Neural crest cell (in vitro differentiated cells): ENCODE results near the gene HCRTR2. TPM values are rescaled to one million over a fixed set of nuclear protein-coding genes. Genes with fewer than 3 reads are reported as not detected.
"Not testable (repeated sequence)": the region's sequence is repeated elsewhere in the genome, so short reads cannot be mapped to it uniquely, and the experiment has no call there.

Experiments used
- DNase-seq: peaks from one replicate; pipeline ENCODE4 v3.0.0; 2021; ENCODE audit warnings: low read depth, mixed read lengths, low spot score
- H3K27ac Mint-ChIP-seq: one replicate; pipeline ENCODE4 v1.8.0; 2021; ENCODE audit warnings: mild to moderate bottlenecking, mixed read lengths; ENCODE audit not compliant: unreplicated experiment
- H3K27me3 Mint-ChIP-seq: 2 replicates; pipeline ENCODE4 v1.8.0; 2021; ENCODE audit warnings: low read depth, mild to moderate bottlenecking, mixed read lengths
- H3K36me3 Mint-ChIP-seq: 2 replicates; pipeline ENCODE4 v1.8.0; 2021; ENCODE audit warnings: low read depth, mild to moderate bottlenecking, mixed read lengths
- H3K4me1 Mint-ChIP-seq: 2 replicates; pipeline ENCODE4 v1.8.0; 2021; ENCODE audit warnings: mixed read lengths
- H3K4me3 Mint-ChIP-seq: one replicate; pipeline ENCODE4 v1.8.0; 2021; ENCODE audit warnings: mild to moderate bottlenecking, mixed read lengths
- H3K9me3 Mint-ChIP-seq: 2 replicates; pipeline ENCODE4 v1.8.0; 2021; ENCODE audit warnings: mixed read lengths
- CTCF ChIP-seq: fragments of 200-600 bp; sonication (generic); conservative IDR thresholded peaks from 2 replicates; pipeline ENCODE4 v1.5.0; 2021; ENCODE audit warnings: antibody characterized with exemption, mild to moderate bottlenecking
- total RNA-seq: library from RNA; stranded (reverse); gene quantifications from 2 replicates; pipeline ENCODE4 v1.2.1, GENCODE V29; 2021

The HCRTR2 gene
- total RNA-seq, 1 donor from 2014 or later = not detected

- no peak for DNase-seq
- no peak for TF ChIP-seq CTCF
- H3K4me3 Mint-ChIP-seq = no peak overlapping the region
- H3K9me3 Mint-ChIP-seq = peaks cover 2% of the 10 kb centered on the region
- no peak overlapping the region for H3K27ac Mint-ChIP-seq
- no peaks in the 10 kb centered on the region for H3K4me1 Mint-ChIP-seq
- H3K27me3 Mint-ChIP-seq = no peaks in the 10 kb centered on the region
- H3K36me3 Mint-ChIP-seq = no peaks in the 10 kb centered on the region
Observed at GRCh38 chr6:55137929-55138693, 36.2 kb upstream of the HCRTR2 start.

GRCh38 chr6:55141611-55142010 is 32.7 kb upstream of the HCRTR2 start:
- H3K9me3 Mint-ChIP-seq = peaks cover 2% of the 10 kb centered on the region
- no peaks in the 10 kb centered on the region for H3K4me1 Mint-ChIP-seq
- no peak for DNase-seq
- no peak for TF ChIP-seq CTCF
- no peaks in the 10 kb centered on the region for H3K36me3 Mint-ChIP-seq
- H3K4me3 Mint-ChIP-seq = no peak overlapping the region
- no peak overlapping the region for H3K27ac Mint-ChIP-seq
- H3K27me3 Mint-ChIP-seq = no peaks in the 10 kb centered on the region

GRCh38 chr6:55142610-55143009 is 31.7 kb upstream of the HCRTR2 start:
- Mint-ChIP-seq H3K4me1 (no peaks in the 10 kb centered on the region), H3K27me3 (no peaks in the 10 kb centered on the region), H3K27ac (no peak overlapping the region), H3K36me3 (no peaks in the 10 kb centered on the region), H3K4me3 (no peak overlapping the region), H3K9me3 (peaks cover 2% of the 10 kb centered on the region)
- DNase-seq = no peak
- no peak for TF ChIP-seq CTCF

GRCh38 chr6:55153284-55153683 is 21.0 kb upstream of the HCRTR2 start:
- Mint-ChIP-seq H3K27me3 (no peaks in the 10 kb centered on the region), H3K4me1 (no peaks in the 10 kb centered on the region), H3K27ac (no peak overlapping the region), H3K36me3 (no peaks in the 10 kb centered on the region), H3K4me3 (no peak overlapping the region), H3K9me3 (peaks cover 4% of the 10 kb centered on the region)
- no peak for DNase-seq
- TF ChIP-seq CTCF = no peak

- H3K27me3 Mint-ChIP-seq, H3K4me3 Mint-ChIP-seq, H3K4me1 Mint-ChIP-seq, H3K27ac Mint-ChIP-seq, H3K36me3 Mint-ChIP-seq, DNase-seq: not testable (repeated sequence)
- H3K9me3 Mint-ChIP-seq = peaks cover 16% of the 10 kb centered on the region
Observed at GRCh38 chr6:55158784-55159183, 15.5 kb upstream of the HCRTR2 start.

- Mint-ChIP-seq H3K9me3 (no peaks in the 10 kb centered on the region), H3K27ac (no peak overlapping the region), H3K4me1 (no peaks in the 10 kb centered on the region), H3K36me3 (no peaks in the 10 kb centered on the region), H3K27me3 (peaks cover 19% of the 10 kb centered on the region), H3K4me3 (no peak overlapping the region)
- no peak for DNase-seq
- no peak for TF ChIP-seq CTCF
Observed at GRCh38 chr6:55167860-55168259, 6.5 kb upstream of the HCRTR2 start.
